AG09309 (cell line): ENCODE data around the gene TPRN.

ENCODE experiments used
- DNase-seq: peaks from one replicate; pipeline ENCODE4 v3.0.0-alpha.2; 2010; ENCODE audit warnings: low read depth
- H3K4me3 ChIP-seq: 2 replicates; pipeline ENCODE4 v1.5.1; 2011; ENCODE audit warnings: mild to moderate bottlenecking, low read depth, low read length, moderate library complexity; ENCODE audit not compliant: control insufficient read depth
- TF ChIP-seq, protein P1 (sequence below): IDR thresholded peaks from 2 replicates; pipeline ENCODE4 v1.5.1; 2011; ENCODE audit warnings: mild to moderate bottlenecking, low read depth, low read length, inconsistent platforms; ENCODE audit not compliant: insufficient read depth, control insufficient read depth; ENCODE audit errors: missing control alignments

TPRN gene

DNA sequence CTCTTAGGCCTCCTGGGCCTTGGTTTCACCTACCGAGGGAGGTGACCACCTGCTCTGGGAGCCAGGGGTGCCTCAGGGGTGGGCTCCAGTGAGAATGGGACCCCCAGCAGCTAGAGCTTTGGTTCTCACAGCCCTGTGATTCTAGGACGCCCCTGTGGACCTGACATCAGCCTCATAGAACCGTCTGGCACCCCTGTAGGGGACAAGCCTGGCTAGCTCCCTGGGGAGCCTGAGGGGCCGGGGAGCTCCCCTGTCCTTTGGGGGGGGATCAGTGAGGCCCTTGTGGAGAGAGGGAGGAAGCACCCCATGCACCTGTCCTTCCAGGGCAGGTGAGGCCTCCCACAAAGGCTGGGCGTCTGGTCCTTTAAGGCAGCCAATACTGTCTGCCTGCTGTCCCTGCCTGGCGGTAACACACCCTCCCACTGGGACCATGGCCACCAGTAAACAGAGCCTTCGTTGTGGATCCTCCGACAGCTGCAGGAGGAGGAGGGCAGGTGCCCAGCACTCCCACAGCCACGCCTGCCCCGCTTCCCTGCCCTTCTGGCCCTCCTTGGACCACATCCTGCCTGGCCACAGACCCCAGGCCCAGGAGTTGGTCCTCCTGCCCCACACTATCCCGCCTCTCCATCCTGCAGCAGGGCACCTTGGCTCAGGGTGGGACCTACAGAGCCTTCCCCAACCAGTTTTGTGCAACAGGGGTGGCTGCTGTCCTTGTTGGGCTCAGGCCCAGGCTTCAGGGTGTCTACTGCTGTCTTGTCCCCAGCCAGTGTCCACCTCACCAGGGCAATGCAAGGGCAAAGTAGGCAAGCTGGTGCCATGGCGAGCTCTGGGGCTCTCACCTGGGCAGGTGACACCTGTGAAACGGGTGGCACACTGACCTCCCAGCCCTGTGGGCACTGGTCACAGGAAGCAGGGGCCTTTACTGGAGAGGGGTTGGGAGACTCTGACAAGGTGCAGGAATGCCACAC, 37.5 kb upstream of the TPRN start:
- TF ChIP-seq, protein P1, sequence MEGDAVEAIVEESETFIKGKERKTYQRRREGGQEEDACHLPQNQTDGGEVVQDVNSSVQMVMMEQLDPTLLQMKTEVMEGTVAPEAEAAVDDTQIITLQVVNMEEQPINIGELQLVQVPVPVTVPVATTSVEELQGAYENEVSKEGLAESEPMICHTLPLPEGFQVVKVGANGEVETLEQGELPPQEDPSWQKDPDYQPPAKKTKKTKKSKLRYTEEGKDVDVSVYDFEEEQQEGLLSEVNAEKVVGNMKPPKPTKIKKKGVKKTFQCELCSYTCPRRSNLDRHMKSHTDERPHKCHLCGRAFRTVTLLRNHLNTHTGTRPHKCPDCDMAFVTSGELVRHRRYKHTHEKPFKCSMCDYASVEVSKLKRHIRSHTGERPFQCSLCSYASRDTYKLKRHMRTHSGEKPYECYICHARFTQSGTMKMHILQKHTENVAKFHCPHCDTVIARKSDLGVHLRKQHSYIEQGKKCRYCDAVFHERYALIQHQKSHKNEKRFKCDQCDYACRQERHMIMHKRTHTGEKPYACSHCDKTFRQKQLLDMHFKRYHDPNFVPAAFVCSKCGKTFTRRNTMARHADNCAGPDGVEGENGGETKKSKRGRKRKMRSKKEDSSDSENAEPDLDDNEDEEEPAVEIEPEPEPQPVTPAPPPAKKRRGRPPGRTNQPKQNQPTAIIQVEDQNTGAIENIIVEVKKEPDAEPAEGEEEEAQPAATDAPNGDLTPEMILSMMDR, result no peak
- H3K4me3 ChIP-seq, result no peak overlapping the region
- no peak for DNase-seq

GRCh38 chr9:137236936-137237421, 36.4 kb upstream of the TPRN start:
- no peak overlapping the region for H3K4me3 ChIP-seq
- DNase-seq, result no peak
- TF ChIP-seq, protein P1, result no peak

DNA sequence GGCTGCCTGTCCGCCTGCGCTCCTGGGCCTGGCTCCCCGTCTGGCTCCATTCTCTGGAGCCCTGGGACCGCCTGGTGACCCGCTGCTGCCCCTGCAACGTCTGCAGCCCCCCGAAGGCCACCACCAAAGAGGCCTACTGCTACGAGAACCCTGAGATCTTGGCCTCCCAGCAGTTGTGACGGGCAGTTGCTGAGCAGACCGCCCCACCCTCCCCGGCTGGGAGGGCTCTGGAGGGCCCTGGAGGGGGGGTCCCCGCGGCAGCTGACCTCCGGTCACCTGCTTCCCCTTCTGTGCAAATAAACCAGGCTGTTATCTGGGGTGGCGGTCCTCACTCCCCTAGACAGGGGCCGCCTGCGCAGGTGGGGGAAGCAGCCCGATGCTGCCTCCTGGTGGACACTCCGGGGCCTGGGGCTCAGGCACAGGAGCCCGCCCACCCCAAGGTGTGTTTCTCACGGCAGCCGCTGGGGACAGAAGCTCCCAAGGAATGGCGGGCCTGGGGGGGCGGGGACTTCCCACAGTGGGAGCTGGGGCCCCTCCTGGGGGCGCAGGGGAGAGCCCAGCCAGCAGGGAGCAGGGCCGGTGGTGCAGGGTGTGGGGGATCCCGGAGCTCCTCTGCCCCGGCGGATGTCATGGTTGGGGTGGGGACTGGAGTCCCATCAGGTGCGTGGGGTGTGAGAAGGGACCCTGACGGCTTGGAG, 35.8 kb upstream of the TPRN start:
- no peak for DNase-seq
- H3K4me3 ChIP-seq, result no peak overlapping the region
- TF ChIP-seq, protein P1, result peak; percentile 99

DNA sequence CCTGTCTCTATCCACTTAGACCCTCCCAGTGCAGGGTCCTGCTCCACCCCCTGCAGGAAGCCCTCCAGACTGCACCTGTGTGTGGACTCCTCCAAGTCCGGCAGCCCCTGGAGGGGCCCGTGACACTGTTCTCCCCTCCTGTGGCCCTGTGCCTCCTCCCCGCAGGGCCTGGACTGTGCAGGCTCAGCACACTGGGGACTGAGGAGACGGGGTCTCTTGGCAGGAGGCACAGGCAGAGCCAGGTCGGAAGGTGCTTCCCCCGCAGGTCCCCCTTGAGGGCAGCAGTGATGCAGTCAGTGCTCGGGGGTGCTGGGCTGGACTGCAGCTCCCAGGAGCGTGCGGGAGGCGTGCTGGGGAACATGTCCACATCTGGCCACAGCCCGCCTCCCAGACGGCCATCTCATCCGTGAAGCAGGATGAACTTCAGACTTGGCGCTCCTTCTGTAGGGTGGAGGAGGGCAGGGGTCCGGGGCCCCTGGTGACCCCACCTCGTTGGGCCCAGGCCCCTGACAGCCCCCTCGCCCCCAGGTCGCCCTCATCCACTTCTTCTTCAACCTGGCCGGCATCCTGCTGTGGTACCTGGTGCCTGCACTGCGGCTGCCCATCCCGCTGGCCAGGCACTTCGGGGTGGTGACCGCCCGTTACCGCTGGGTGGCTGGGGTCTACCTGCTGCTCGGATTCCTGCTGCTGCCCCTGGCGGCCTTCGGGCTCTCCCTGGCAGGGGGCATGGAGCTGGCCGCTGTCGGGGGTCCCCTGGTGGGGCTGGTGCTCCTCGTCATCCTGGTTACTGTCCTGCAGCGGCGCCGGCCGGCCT, 35.1 kb upstream of the TPRN start:
- TF ChIP-seq, protein P1, result peak; percentile 4
- no peak for DNase-seq
- no peak overlapping the region for H3K4me3 ChIP-seq

- no peak overlapping the region for H3K4me3 ChIP-seq
- TF ChIP-seq, protein P1, result no peak
- DNase-seq, result no peak
Measured at GRCh38 chr9:137234758-137235423, 34.4 kb upstream of the TPRN start.

GRCh38 chr9:137234055-137234697, 33.6 kb upstream of the TPRN start:
- no peak overlapping the region for H3K4me3 ChIP-seq
- no peak for DNase-seq
- TF ChIP-seq, protein P1, result no peak
